AG09309 (cell line): Measurements from ENCODE around the gene MFAP2.

Experiments used
- DNase-seq: peaks from one replicate; pipeline ENCODE4 v3.0.0-alpha.2; 2010; ENCODE audit warnings: low read depth
- H3K4me3 ChIP-seq: 2 replicates; pipeline ENCODE4 v1.5.1; 2011; ENCODE audit warnings: mild to moderate bottlenecking, low read depth, low read length, moderate library complexity; ENCODE audit not compliant: control insufficient read depth
- TF ChIP-seq, protein P1 (sequence below): IDR thresholded peaks from 2 replicates; pipeline ENCODE4 v1.5.1; 2011; ENCODE audit warnings: mild to moderate bottlenecking, low read depth, low read length, inconsistent platforms; ENCODE audit not compliant: insufficient read depth, control insufficient read depth; ENCODE audit errors: missing control alignments

Gene MFAP2

DNA sequence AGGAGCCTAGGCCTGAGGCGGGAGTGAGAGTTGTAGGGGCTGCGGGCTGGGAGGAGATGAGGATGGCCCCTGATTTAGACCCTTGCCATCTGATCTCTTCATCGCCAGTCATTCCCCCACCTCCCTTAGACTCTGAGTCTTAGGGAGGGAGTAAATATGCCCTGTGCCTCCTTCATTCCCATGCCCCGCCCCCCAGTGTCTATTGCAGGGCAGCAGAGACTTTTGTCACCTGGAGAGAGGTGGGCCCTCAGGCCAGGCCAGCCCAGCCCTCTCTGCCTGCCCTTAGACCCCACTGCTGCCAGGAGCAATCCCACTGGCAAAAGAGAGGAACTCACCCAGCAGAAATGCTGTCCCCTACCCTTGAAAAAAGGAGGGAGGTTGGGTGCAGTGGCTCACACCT is 3.2 kb upstream of the MFAP2 start:
- no peak overlapping the region for H3K4me3 ChIP-seq
- TF ChIP-seq, protein P1, sequence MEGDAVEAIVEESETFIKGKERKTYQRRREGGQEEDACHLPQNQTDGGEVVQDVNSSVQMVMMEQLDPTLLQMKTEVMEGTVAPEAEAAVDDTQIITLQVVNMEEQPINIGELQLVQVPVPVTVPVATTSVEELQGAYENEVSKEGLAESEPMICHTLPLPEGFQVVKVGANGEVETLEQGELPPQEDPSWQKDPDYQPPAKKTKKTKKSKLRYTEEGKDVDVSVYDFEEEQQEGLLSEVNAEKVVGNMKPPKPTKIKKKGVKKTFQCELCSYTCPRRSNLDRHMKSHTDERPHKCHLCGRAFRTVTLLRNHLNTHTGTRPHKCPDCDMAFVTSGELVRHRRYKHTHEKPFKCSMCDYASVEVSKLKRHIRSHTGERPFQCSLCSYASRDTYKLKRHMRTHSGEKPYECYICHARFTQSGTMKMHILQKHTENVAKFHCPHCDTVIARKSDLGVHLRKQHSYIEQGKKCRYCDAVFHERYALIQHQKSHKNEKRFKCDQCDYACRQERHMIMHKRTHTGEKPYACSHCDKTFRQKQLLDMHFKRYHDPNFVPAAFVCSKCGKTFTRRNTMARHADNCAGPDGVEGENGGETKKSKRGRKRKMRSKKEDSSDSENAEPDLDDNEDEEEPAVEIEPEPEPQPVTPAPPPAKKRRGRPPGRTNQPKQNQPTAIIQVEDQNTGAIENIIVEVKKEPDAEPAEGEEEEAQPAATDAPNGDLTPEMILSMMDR = no peak
- DNase-seq = no peak

DNA sequence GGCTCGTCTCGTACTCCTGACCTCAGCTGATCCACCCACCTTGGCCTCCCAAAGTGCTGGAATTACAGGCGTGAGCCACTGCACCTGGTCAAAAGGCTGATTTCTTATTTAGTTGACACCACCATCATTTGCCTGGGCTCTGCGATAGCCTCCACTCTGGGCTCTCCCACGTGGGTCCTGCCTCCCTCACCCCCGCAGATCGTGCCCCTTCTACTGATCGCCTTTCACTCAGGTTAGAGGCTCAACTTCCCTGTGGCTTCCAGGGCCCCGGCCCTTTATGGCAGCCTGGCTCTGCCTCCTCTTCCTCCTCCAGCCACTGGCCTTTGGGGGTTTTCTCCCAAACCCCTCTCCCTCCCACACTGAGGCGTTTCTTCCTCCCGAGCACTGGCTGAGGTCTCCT is 2.5 kb upstream of the MFAP2 start:
- no peak for DNase-seq
- TF ChIP-seq, protein P1 = no peak
- no peak overlapping the region for H3K4me3 ChIP-seq

DNA sequence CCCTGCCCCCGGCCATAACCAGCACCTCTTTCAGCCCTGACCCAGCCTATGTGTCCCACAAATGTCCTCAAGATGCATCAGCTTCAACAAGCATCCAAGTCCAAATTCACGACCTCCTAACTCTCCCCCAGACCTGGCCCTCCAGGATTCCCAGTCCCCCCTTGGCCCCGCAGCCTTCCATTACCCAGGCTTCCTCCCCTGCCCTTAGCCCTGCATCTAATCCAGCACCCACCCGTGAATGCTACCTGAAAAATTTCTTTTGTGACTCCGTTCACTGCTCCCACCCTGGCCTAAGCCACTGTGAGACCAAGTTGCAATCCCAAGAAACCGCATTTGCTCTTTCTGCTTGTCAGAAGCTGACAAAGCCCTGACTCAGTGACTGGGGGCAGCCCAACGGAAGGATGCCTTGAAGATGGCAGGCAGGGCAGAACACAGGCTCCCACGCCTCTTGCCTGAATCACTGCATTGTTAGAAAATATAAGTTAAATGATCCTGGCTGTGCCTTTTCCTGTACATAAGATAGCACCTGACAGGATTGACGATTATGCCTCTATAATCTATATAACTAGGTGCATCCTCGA is 939 bp upstream of the MFAP2 start:
- TF ChIP-seq, protein P1 = no peak
- peak overlapping the region; percentile 0 for H3K4me3 ChIP-seq

DNA sequence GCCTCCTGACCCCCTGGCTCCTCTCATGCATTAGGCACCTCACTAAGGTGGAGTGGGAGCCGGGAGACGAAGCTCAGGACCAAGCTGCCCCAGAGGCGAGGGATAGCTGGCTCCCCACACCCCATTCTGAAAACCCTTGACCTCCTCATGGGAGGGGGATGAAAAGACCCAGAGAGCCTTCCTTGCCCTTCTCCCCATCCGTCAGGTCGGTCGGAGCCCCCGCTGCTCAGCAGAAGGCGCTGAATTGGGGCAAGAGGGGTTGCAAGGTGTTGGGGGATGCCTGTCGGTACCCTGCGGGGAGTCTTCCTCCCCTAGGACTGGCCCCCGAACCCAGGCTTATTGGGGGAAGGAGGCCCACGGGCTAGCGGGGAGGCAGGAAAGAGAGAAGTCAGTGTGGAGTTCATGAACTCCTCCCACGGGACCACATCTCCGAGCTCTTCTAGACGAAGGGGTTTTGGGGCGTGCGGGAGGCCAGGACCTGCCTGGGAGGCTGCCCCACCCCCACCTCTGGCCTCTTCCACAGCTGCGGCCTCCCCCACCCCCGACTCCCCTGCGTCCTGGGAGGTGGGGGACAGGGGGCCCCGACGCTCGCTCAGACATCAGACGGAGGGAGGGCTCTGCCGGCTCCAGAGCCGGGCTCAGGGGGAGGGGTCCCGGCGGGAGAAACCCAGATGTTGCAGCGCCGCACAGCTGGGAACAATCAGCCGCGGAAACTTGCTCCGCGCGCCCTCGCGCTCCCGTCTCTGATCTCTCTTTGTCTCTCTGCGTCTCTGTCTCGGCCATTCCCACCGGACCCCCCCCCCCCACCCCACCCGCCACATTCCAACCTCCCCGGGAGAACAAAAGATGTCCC is 719 bp downstream of the MFAP2 start:
- peak overlapping the region; percentile 77 for H3K4me3 ChIP-seq
- DNase-seq = no peak

More for the DNA sequence above, 939 bp upstream of the MFAP2 start:
- DNase-seq = peak; percentile 78

DNA sequence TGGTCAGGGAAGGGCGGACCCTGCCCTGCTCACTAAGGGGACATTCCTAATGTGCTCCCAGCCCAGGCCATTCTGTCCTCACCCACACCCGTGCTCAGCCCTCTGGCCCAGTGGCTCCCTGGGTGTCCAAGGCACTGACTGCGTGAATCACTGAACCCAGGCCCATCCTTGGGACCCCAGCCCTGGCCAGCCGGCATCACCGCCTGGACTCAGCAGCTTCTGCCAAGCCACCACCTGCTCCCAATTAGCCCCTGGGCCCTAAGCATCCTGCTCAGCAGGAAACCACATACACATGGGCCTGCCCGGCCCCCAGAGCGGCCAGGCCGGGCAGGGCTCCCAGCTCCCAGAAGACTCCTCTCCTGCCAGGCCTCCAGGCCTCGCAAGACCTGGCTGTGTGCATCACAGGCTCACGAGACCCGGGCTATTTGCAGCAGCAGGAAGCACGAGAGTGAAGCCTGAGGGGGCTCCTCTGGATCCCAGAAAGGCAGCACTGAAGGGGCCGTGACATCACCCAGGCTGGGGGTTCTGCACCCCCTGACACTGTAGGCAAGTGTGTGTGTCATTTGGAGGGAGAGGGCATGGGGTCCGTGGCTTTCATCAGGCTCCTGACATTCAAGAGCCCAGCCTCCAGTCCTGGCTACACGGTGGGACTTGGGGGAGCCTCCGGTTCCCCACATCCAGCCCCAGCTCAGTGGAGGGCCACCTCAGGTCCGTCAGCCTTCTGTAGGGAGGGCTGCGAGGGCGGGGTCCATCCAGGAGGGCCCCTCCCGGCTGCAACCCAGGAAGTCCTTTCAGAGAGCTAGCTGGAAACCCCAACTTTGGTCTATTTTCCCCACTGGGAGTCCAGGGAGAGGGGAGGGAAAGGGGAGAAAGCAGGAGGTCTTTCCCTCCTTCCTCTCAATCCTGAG is 1.6 kb downstream of the MFAP2 start:
- DNase-seq = peak; percentile 90
- H3K4me3 ChIP-seq = peak overlapping the region; percentile 77
- TF ChIP-seq, protein P1 = no peak

More for the DNA sequence above, 719 bp downstream of the MFAP2 start:
- TF ChIP-seq, protein P1 = no peak

DNA sequence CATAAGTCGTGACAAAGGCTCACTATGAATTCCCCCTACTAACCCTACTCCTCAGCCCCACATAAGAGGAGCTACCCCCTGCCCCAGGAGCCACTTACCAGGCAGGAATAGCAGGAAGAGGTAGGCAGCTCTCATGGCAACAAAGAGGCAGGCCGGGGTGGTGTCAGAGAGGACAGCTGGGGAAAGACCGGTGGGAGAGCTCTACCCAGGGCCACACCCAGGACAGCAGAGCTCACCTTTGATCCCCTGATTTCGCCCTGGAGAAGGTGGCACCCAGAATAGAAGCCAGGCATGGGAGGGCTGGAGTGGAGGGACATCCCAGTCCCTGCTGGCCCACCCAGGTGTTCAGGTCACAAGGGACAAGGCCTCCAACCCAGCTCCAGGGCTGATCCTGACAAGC is 2.3 kb downstream of the MFAP2 start:
- DNase-seq = no peak
- H3K4me3 ChIP-seq = peak overlapping the region; percentile 77
- TF ChIP-seq, protein P1 = no peak
